Measurements from ENCODE around the gene ITGB5.

The ITGB5 gene

GRCh38 chr3:124895756-124896155 is 8.6 kb upstream of the ITGB5 start:
- ATAC-seq, result no peak
- no peak for TF ChIP-seq ZNF8 (CRISPR knock-in tag; IDR thresholded peaks at IDR 0.05)
- TF ChIP-seq ZNF565 (CRISPR knock-in tag; conservative IDR thresholded peaks at IDR 0.05; ENCODE audit: low read depth), result no peak
- no peak for TF ChIP-seq SNAI2 (CRISPR knock-in tag; IDR thresholded peaks at IDR 0.05)
- TF ChIP-seq PPARA (CRISPR knock-in tag; IDR thresholded peaks at IDR 0.05; ENCODE audit: borderline replicate concordance), result no peak
- TF ChIP-seq POU6F1 (CRISPR knock-in tag; IDR thresholded peaks at IDR 0.05; ENCODE audit: borderline replicate concordance, low read depth), result no peak
- no peak for TF ChIP-seq BACH2 (CRISPR knock-in tag; IDR thresholded peaks at IDR 0.05; ENCODE audit: borderline replicate concordance)
- TF ChIP-seq ZC3H10 (CRISPR knock-in tag; IDR thresholded peaks at IDR 0.05), result no peak
- TF ChIP-seq, protein P1, sequence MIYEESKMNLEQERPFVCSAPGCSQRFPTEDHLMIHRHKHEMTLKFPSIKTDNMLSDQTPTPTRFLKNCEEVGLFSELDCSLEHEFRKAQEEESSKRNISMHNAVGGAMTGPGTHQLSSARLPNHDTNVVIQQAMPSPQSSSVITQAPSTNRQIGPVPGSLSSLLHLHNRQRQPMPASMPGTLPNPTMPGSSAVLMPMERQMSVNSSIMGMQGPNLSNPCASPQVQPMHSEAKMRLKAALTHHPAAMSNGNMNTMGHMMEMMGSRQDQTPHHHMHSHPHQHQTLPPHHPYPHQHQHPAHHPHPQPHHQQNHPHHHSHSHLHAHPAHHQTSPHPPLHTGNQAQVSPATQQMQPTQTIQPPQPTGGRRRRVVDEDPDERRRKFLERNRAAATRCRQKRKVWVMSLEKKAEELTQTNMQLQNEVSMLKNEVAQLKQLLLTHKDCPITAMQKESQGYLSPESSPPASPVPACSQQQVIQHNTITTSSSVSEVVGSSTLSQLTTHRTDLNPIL (CRISPR knock-in tag; IDR thresholded peaks at IDR 0.05; ENCODE audit: low read depth), result no peak
- TF ChIP-seq RARB (CRISPR knock-in tag; IDR thresholded peaks at IDR 0.05), result no peak
- no peak for TF ChIP-seq ISL1 (CRISPR knock-in tag; IDR thresholded peaks at IDR 0.05)

GRCh38 chr3:124893526-124893925 is 6.4 kb upstream of the ITGB5 start:
- TF ChIP-seq ZNF8 (CRISPR knock-in tag; IDR thresholded peaks at IDR 0.05) (no peak), ISL1 (CRISPR knock-in tag; IDR thresholded peaks at IDR 0.05) (no peak), GLIS3 (CRISPR knock-in tag; IDR thresholded peaks at IDR 0.05) (no peak), ZNF70 (CRISPR knock-in tag; IDR thresholded peaks at IDR 0.05) (no peak), ARNTL (CRISPR knock-in tag; IDR thresholded peaks at IDR 0.05; ENCODE audit: borderline replicate concordance, low read depth) (no peak), ZFP3 (CRISPR knock-in tag; IDR thresholded peaks at IDR 0.05) (no peak), TOX (CRISPR knock-in tag; IDR thresholded peaks at IDR 0.05; ENCODE audit: borderline replicate concordance) (no peak), POU6F1 (CRISPR knock-in tag; IDR thresholded peaks at IDR 0.05; ENCODE audit: borderline replicate concordance, low read depth) (no peak), PPARA (CRISPR knock-in tag; IDR thresholded peaks at IDR 0.05; ENCODE audit: borderline replicate concordance) (no peak), TCF4 (CRISPR knock-in tag; IDR thresholded peaks at IDR 0.05; ENCODE audit: borderline replicate concordance) (no peak)
- TF ChIP-seq, protein P2, sequence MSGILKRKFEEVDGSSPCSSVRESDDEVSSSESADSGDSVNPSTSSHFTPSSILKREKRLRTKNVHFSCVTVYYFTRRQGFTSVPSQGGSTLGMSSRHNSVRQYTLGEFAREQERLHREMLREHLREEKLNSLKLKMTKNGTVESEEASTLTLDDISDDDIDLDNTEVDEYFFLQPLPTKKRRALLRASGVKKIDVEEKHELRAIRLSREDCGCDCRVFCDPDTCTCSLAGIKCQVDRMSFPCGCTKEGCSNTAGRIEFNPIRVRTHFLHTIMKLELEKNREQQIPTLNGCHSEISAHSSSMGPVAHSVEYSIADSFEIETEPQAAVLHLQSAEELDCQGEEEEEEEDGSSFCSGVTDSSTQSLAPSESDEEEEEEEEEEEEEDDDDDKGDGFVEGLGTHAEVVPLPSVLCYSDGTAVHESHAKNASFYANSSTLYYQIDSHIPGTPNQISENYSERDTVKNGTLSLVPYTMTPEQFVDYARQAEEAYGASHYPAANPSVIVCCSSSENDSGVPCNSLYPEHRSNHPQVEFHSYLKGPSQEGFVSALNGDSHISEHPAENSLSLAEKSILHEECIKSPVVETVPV (CRISPR knock-in tag; IDR thresholded peaks at IDR 0.05), result no peak
- TF ChIP-seq, protein P1 (CRISPR knock-in tag; IDR thresholded peaks at IDR 0.05; ENCODE audit: low read depth), result no peak
- no peak for ATAC-seq

DNA sequence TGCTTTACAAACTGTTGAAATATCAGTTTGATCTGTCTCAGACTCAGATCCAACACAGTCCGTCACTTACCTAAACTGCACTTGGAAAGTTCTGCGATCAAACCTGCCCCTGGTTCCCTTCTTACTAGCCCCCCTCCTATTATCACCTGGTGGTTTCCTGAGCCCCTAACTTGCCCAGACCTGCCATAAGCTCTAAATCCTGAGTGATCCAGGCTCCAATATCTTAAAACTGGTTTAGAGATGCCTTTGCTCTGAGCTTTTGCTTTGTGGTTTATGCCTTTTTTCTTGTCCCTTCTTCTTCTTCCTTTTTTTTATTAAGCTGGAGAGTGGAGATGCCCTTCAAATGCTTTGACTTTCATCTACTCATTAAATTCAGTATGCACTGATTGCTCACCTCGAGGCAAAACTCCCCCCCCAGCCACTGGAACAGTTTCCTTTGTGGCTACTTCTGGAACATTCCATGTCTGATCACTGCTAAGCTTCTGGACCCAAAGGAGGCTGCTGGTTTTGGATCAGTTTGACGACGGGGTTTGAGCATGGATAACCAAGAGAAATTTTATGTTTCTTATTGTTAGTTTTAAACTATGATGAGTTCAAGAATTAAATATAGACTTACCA is 3.5 kb upstream of the ITGB5 start:
- TF ChIP-seq SNAI2 (CRISPR knock-in tag; IDR thresholded peaks at IDR 0.05) (no peak), ESRRG (CRISPR knock-in tag; IDR thresholded peaks at IDR 0.05) (no peak), BACH2 (CRISPR knock-in tag; IDR thresholded peaks at IDR 0.05; ENCODE audit: borderline replicate concordance) (no peak), ZNF565 (CRISPR knock-in tag; conservative IDR thresholded peaks at IDR 0.05; ENCODE audit: low read depth) (no peak), RARB (CRISPR knock-in tag; IDR thresholded peaks at IDR 0.05) (no peak), ARNTL (CRISPR knock-in tag; IDR thresholded peaks at IDR 0.05; ENCODE audit: borderline replicate concordance, low read depth) (no peak), TOX (CRISPR knock-in tag; IDR thresholded peaks at IDR 0.05; ENCODE audit: borderline replicate concordance) (no peak), ZNF8 (CRISPR knock-in tag; IDR thresholded peaks at IDR 0.05) (no peak), ISL1 (CRISPR knock-in tag; IDR thresholded peaks at IDR 0.05) (no peak), ZNF70 (CRISPR knock-in tag; IDR thresholded peaks at IDR 0.05) (no peak)
- TF ChIP-seq, protein P3, sequence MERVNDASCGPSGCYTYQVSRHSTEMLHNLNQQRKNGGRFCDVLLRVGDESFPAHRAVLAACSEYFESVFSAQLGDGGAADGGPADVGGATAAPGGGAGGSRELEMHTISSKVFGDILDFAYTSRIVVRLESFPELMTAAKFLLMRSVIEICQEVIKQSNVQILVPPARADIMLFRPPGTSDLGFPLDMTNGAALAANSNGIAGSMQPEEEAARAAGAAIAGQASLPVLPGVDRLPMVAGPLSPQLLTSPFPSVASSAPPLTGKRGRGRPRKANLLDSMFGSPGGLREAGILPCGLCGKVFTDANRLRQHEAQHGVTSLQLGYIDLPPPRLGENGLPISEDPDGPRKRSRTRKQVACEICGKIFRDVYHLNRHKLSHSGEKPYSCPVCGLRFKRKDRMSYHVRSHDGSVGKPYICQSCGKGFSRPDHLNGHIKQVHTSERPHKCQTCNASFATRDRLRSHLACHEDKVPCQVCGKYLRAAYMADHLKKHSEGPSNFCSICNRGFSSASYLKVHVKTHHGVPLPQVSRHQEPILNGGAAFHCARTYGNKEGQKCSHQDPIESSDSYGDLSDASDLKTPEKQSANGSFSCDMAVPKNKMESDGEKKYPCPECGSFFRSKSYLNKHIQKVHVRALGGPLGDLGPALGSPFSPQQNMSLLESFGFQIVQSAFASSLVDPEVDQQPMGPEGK (CRISPR knock-in tag; IDR thresholded peaks at IDR 0.05; ENCODE audit: borderline replicate concordance), result no peak
- TF ChIP-seq, protein P1 (CRISPR knock-in tag; IDR thresholded peaks at IDR 0.05; ENCODE audit: low read depth), result no peak
- TF ChIP-seq, protein P2 (CRISPR knock-in tag; IDR thresholded peaks at IDR 0.05), result no peak
- ATAC-seq, result no peak

Data from SK-N-SH treated with all-trans-retinoic acid at 6 μM for 48 hours (cell line).